Stimulated activated CD4-positive, alpha-beta T cell treated with anti-CD3 and anti-CD28 coated beads, Interleukin-4, amount 100 ng/mL, for 4 hours (primary cell): ENCODE measurements around the gene TDO2.
"Not testable (repeated sequence)": the region's sequence is repeated elsewhere in the genome, so short reads cannot be mapped to it uniquely, and the experiment has no call there.

Experiments used
- DNase-seq, 2 experiments: peaks; one replicate each; pipeline ENCODE4 v3.0.0-alpha.2; 2020

The TDO2 gene

DNA sequence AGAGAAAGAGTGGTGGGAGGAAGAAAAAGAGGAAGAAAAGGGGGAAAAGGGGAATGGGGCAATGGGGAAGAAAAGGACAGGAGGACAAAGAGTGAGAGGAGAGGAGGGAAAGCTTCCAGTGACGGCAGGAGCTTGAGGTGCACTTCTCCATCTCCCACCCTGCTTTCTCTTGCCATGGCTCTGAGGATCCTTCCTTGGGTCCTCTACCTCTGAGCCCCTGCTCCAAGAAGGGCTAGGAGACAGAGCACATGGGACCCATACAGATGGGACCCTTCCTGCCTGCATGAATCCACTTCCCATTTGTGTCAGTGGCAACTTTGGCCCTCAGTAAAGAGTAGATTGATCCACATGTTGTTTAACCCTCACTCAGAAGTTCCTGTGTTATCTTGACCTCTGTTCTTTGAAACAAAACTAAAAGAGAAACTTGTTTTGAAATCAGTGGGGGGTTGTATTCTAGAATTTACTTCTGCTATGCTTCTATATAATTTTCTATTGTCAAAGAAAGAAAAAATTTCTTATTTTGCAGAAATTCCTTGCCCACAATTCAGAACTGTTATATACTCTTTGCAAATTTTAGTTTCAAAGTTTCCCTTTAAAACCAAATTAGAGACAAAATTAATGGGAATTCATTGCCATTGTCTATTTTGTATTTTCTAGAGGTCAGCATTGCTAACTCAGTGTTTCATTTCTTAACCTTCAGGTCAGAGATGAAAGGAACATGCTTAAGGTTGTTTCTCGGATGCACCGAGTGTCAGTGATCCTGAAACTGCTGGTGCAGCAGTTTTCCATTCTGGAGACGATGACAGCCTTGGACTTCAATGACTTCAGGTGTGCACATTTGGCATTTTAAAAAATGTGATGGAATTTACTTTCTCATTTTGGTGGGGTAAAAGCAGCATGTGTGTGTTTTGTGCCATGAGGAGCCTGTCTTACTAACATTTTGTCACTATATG, 5.0 kb downstream of the TDO2 start:
- no peak for DNase-seq

DNA sequence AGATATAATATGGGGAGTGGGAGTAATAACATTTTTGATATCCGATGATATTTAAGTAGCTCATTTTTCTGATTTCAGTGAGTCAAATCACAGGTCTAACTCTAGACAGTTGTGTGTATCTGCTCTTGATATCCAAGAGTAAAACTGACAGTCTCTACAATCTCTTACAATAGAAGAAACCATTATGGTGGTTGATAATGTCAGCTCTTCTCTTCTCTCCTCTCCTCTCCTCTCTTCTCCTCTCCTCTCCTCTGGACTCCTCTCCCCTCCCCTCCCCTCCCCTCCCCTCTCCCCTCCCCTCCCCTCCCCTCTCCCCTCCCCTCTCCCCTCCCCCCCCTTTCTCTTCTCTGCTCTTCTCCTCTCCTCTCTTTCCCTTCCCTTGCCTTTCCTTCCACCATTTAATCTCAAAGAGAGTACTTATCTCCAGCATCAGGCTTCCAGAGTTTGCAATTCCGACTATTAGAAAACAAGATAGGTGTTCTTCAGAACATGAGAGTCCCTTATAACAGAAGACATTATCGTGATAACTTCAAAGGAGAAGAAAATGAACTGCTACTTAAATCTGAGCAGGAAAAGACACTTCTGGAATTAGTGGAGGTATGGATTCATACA, 6.2 kb downstream of the TDO2 start:
- no peak for DNase-seq

DNA sequence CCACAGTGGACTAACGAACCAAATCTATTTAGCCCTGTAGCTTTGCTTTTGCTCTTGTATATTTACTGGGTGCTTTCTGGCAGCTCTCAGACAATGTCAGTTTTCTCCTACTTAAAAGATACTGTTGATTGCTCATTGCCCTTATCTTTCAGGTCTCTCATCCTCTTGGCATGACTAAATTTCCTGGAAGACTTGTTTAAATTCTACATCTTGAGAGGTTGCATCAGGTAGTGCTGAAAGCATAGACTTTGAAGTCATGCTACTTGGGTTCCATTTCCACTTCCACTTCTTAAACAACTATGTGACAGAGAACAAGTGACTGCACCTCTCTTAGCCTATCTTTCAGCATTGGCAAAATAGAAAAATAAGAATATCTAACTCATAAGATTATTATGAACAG, 8.4 kb downstream of the TDO2 start:
- no peak for DNase-seq

DNA sequence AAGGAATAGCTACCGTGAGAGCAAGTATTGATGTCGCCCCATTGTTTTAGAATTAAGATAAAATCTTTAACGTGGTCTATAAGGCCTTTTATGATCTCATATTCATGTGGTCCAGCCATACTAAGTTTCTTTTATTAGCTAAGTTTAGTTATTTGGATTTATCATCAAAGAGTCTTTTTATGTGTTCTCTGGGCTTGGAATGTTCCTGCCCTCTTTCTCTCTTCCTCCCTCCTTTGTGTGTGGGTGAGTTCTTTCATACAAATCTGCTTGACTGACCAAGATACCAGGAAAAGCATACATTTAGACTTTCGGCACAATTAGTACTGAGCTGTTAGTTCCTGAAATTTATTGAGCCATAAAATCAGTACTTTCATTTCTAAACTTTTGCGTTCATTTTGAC, 11.3 kb downstream of the TDO2 start:
- no peak for DNase-seq

DNA sequence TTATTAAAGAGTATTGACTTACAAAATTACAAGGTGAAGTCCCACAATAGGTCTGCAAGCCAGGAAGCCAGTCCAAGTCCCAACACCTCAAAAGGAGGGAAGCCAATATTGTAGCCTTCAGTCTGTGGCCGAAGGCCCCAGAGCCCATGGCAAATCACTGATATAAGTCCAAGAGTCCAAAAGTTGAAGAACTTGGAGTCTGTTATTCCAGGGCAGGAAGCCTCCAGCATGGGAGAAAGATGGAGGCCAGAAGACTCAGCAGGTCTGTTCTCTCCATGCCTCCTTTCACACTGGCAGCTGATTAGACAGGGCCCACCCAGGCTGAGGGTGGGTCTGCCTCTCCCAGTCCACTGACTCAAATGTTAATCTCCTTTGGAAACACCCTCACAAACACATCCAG, 18.1 kb downstream of the TDO2 start:
- no peak for DNase-seq

GRCh38 chr4:155924637-155925036, 21.1 kb downstream of the TDO2 start:
- no peak for DNase-seq

- DNase-seq, result no peak
Observed at GRCh38 chr4:155929833-155930232, 26.3 kb downstream of the TDO2 start.

GRCh38 chr4:155930330-155930729, 26.8 kb downstream of the TDO2 start:
- DNase-seq, result no peak

- DNase-seq, result no peak
Observed at GRCh38 chr4:155931634-155932033, 28.1 kb downstream of the TDO2 start.

GRCh38 chr4:155934634-155935033, 31.1 kb downstream of the TDO2 start:
- DNase-seq, result not testable (repeated sequence)

- DNase-seq, result no peak
Observed at GRCh38 chr4:155935389-155935986, 32.0 kb downstream of the TDO2 start.

DNA sequence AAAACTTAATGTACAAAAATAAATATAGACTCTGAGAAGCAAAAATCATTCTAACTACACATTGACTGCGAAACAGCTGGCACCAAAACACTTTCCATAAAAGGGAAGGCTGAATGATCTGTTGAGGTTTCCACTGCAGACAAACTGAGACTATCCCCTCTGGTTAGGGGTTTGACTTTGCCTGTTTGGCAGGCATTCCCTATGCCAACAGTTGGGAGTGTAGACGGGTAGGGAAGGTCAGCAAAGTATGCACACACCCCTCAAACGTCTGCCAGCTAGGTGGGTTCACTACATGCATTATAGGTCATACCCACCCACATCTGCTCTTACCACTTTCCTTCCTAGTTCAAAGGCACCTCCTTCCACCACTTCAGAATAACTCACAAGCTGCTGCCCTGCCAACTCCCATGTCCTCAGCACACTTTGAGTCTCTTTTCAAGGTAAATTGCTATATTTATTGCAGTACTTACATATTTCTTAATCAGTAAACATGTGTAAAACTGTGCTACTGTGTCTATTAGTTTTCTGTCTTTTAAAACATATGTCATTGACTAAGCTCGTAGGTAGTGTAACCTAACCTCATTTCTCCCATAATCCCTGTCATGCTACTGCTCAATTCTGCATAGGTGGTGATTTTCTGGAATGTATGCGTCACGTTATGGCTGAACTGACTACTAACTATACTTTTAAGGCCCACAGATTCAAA, 37.7 kb downstream of the TDO2 start:
- no peak for DNase-seq

- DNase-seq, result no peak
Observed at GRCh38 chr4:155941820-155942219, 38.3 kb downstream of the TDO2 start.

DNA sequence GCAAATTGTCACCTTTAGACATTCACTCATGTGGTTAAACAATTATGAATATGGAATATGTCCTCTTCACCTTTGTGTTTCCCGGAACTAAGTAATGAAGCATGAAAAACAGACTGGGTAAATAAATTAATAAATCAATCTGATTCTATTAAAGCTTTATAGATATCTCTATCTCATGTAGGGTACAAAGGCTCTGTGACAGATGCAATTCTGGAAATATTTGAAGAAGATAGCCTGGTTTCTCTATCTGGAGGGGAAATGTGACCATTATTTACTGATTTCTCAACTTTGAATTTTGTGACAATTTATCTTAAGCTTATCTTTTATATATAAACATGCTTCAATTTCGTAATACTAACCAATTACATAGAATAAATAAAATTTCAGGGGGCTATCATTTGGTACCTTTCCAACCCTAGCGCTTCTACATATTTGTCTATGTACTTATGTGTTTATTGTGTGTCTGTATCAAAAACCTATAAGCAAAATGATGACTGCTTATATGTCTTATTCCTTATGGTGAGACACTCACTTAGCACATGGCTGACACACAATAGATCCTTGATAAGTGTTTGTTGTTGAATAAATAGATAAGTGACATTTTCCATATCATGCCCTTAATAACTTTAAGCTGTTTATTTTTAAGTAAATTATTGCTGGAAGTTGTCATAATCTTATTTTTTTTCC, 40.3 kb downstream of the TDO2 start:
- no peak for DNase-seq

- DNase-seq, result no peak
Observed at GRCh38 chr4:155944516-155944915, 41.0 kb downstream of the TDO2 start.

DNA sequence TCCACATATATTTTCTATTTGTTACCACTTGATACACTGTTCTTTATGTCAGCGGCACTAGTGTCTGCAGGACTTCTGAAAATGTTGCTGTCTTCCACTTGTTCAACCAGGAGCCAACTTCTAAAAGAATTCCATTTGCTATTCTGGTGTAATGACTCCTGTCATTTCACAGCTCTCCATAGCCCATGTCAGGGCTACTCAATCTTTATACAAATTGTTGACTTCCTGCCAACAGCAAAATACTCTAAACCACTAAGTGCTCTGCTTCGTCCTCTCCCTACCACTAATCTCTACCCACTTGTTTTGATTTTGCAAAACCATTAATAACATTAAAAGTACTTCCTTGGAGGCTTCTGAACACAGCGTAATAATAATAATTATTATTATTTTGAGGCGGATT, 43.0 kb downstream of the TDO2 start:
- no peak for DNase-seq

GRCh38 chr4:155948541-155948940, 45.0 kb downstream of the TDO2 start:
- DNase-seq, result no peak

DNA sequence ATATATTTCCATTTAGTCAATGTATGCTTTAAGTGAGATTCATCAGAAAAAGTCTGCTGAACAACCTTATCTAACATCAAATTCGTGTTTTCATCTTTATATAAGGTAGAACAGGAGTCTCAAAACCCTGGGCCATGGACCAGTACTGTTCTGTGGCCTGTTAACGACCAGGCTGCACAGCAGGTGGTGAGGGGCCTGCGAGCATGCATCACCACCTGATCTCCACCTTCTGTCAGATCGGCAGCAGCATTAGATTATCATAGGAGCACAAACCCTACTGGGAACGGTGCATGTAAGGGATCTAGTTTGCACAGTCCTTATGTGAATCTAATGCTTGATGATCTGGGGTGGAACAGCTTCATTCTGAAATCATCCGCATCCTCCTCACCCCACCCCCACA, 47.0 kb downstream of the TDO2 start:
- DNase-seq, result no peak

- DNase-seq, result no peak
Observed at GRCh38 chr4:155952501-155952901, 49.0 kb downstream of the TDO2 start.

DNA sequence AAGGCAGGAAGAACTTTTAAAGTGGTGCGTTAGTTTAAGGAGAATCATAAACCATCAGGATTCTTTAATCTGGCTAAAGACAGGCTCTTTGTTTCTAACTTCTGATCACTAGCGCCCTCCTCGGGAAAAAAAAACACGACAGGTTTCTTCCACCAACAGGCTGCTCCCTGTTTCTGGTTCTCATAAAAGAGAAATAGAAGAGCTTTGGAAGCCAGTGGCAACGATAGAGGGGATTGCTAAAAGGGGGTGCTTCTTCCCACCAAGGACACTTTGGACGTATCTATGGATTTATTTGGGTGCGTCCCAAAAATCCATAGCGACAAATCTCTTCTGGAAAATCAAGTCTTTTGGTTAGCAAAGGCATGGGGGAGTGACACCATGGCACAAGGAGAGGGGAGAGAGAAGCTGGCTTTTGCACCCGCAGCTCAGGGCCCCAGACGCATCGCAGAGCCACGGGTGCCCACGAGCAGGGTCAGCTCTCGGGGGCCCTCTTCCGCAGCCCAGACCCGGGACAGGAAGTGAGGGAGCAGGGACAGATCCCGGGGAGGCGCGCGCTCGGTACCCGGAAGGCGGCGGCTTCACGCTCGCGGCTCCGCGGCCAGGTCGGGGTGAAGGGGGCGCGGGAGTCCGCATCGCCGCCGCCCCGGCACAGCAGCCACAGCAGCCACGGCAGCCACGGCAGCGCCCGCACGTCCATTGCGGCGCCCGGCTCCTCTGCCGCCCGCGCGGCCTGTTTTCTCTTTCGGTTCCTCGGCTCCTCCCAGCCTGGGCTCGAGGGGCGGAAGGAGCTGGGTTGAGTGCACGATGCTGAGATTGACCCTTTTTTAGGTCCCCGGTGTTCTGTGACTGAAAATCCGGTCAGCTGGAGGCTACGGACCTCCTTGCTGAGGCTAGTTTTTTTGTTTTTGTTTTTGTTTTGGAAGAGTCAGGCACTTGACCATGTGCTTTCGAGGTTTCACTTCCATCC, 49.9 kb downstream of the TDO2 start, which contains the start of gene CTSO:
Gene CTSO (minus strand): TSS at position 716 of the 967 bp plus-strand sequence. CDS start 19 bp downstream, at position 697.
- peak; percentile 63 to 69 for DNase-seq

DNA sequence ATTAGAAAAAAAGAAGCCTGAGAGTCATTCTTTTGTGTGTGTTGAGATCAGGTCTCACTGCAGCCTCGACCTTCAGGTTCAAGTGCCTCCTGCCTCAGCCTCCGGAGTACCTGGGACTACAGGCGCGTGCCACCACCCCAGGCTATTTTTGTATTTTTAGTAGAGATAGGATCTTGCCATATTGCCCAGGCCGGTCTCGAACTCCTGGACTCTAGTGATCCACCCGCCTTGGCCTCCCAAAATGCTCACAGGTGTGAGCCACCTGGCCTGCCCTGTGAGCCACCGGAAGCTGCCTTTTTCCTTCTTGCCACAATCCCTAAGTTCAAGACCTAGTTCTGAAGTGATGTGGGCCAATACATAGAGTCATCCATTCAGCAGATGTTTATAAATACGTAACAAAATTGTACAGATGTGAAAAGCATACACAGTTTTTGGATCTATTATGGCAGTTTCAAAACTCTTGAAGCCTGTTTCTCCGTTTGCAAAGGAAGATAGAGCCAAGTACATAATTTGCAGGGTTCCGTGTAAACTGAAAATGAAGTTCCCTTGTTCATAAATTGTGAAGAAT, 50.7 kb downstream of the TDO2 start:
- no peak for DNase-seq
